Stomach (tissue), 4 donors: ENCODE measurements around the gene CELA2B.

Experiments used
- CTCF ChIP-seq, 7 experiments: fragments of 450-650 bp in 4 of 7; fragments of 200-600 bp in 3 of 7; sonication (generic) in 3 of 7; IDR thresholded peaks; one replicate each; pipeline ENCODE4 v1.5.1; 2016 to 2019; ENCODE audit warnings: antibody characterized with exemption in 7 of 7, control low read depth in 2 of 7, mild to moderate bottlenecking in 1 of 7
- EP300 ChIP-seq: sonication (generic); formaldehyde crosslinking; IDR thresholded peaks from one replicate; pipeline ENCODE4 v1.6.1; 2017; ENCODE audit warnings: antibody characterized with exemption
- POLR2A ChIP-seq, 4 donors: fragments of 450-650 bp; IDR thresholded peaks; one replicate each; pipeline ENCODE4 v1.6.1; 2016; ENCODE audit warnings: antibody characterized with exemption in 4 of 4, control low read depth in 2 of 4, mild to moderate bottlenecking in 1 of 4, moderate library complexity in 1 of 4
- POLR2AphosphoS5 ChIP-seq, 3 donors: sonication (generic); formaldehyde crosslinking; IDR thresholded peaks; one replicate each; pipeline ENCODE4 v1.6.1; 2016; ENCODE audit warnings: antibody characterized with exemption in 3 of 3

- TF ChIP-seq CTCF (IDR thresholded peaks at IDR 0.05), result no peak
- no peak for TF ChIP-seq POLR2A (IDR thresholded peaks at IDR 0.05)
- TF ChIP-seq POLR2AphosphoS5 (IDR thresholded peaks at IDR 0.05), result no peak
- no peak for TF ChIP-seq EP300
Observed at GRCh38 chr1:15443281-15443680, 32.6 kb upstream of the CELA2B start.
